Measurements from ENCODE around the gene PATZ1.

GRCh38 chr22:31282748-31283468, 63.2 kb downstream of the PATZ1 start:
- TF ChIP-seq EZH2 (IDR thresholded peaks at IDR 0.05; ENCODE audit: insufficient read depth, low read length) (no peak), CTCF (IDR thresholded peaks at IDR 0.05; ENCODE audit: insufficient read depth, low read depth, low read length) (no peak)
